T-helper 1 cell treated with Interleukin-12 subunit alpha and Interleukin-12 subunit beta and Interleukin-4 antibody, amounts not matched to agents 30 ng/mL and 1 ng/mL, for 36 hours (primary cell): ENCODE data around the gene FREY1. TPM values are rescaled to one million over a fixed set of nuclear protein-coding genes. Genes with fewer than 3 reads are reported as not detected.
"Not testable (repeated sequence)": the region's sequence is repeated elsewhere in the genome, so short reads cannot be mapped to it uniquely, and the experiment has no call there.

Experiments
- intact Hi-C: fragments of 100-400 bp; cut with micrococcal nuclease; formaldehyde crosslinking; loops from one replicate; pipeline ENCODE4 v1.15.1; 2024
- total RNA-seq: library from RNA; stranded (reverse); gene quantifications from 2 replicates; pipeline ENCODE4 v1.2.3, GENCODE V29; 2022

FREY1 gene
- total RNA-seq, 1 donor from 2014 or later, result 3.4 TPM

GRCh38 chr11:45917286-45917622 is 10.2 kb upstream of the FREY1 start:
- intact Hi-C loops, result loop anchor here (2.0 to 5.0 kb wide), 5 partner anchors 320 to 1725 kb away; partner anchors contain the start of genes CKAP5, DGKZ, MTCH2 and PRDM11

GRCh38 chr11:45915446-45915845 is 8.4 kb upstream of the FREY1 start:
- intact Hi-C loops, result loop anchor here (5.0 kb wide), 4 partner anchors 322 to 1727 kb away; partner anchors contain the start of genes CKAP5, MTCH2 and PRDM11

- intact Hi-C loops, result no loop called here
Observed at GRCh38 chr11:45913942-45914635, 7.0 kb upstream of the FREY1 start.

- intact Hi-C loops, result no loop called here
Observed at GRCh38 chr11:45913514-45913913, 6.4 kb upstream of the FREY1 start.

- intact Hi-C loops, result no loop called here
Observed at GRCh38 chr11:45910623-45911022, 3.6 kb upstream of the FREY1 start.

DNA sequence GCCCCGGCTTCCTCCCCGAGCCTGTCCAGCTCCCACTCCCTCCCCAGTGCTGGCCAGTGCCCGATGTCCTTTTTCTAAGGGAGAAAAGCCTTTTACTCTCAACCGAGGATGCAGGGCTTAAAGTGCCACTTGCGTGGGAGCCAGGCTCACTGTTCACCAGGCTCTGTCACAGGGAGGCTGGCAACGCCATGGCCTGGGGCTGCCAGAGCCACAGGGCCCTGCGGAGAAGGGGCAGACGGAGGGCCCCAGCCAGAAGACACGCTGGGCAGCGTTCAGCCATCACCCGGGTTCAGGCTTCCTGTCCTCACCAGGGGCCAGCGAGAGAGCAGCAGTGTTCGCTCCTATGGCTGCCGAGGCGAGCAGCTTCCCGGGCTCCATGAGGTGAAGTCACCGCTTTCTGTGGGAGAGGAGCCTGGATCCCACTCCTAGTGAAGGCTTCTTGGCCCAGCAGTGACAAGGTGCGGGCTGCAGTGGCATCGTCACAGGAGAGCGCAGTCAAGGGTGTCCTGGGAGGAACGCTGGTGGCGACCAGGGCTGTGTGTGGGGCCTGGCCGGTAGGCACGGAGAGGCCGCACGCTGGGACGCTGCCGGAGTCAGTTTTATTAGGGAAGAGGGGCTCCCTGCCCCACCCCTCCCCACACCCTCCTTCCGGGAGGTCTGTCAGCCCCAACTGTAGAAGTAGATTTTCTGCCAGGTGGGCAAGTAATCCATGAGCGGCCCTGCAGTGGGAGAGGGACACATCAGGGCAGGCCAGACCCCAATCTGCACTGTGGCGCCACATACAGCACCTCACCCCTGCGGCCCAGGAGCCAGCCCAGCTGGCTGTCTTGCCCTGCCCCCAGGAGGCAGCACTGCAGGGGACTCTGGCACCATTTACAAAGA is 2.8 kb upstream of the FREY1 start:
- intact Hi-C loops, result no loop called here

DNA sequence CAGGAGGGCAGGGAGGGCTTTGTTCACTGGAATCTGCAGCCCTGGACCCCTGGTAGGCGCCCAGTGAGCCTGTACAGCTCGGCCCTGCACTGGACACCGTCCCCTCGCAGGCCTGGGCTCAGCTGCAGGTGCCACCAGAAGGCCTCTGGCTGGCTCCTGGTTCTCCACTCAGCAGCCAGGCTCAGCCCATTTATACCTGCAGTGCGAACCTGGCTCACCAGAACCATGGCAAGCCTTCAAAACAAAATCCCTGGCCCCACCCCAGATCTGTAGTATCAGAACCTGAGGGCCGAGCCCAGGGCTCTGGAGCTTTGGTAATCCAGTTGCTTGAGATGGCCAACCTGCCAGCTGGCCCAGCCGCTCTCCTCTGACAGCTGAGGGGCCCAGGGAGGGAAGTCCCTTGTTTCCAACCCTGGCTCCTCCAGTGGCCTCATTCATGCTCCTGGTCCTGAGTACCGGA is 870 bp upstream of the FREY1 start:
- intact Hi-C loops, result no loop called here

DNA sequence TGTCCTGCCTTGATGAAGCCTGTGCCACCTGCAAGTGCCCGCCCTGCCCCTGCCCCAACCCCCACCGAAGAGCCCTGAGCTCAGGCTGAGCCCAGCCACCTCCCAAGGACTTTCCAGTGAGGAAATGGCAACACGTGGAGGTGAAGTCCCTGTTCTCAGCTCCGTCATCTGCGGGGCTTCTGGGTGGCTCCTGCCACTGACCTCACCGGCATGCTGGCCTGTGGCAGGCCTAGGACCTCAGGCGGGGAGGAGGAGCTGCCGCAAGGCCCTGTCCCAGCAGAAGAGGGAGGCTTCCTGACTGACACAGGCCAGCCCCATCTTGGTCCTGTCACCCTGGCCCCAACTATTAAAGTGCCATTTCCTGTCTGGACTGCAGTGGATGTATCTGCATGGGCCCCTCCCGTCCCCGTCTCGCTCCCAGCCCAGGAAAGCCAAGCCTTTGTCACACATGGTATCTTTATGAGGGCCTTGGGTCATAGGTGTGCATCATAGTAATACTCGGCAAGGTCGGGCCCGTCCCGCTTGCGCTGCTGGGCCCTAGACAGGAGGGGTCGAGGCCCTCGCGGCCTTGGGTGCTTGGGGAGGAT is 882 bp downstream of the FREY1 start:
- intact Hi-C loops, result no loop called here

GRCh38 chr11:45905576-45905975 is 1.5 kb downstream of the FREY1 start:
- intact Hi-C loops, result not testable (repeated sequence)

DNA sequence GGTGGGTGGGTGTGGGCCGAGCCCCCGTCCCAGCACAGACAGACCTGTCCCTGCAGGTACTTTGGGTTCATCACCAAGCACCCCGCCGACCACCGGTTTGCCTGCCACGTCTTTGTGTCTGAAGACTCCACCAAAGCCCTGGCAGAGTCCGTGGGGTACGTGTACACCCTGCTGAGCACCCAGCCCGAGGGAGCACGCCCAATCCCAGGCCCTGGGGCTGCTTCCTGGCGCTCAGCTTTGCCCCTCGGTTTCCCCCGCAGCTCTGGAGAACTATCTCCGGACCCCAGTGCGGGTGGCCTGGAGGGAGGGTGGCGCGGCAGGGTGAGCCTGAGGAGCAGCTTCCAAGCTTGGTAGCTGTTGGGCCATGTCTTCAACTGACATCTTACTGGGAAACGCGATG is 2.0 kb downstream of the FREY1 start:
- intact Hi-C loops, result no loop called here

DNA sequence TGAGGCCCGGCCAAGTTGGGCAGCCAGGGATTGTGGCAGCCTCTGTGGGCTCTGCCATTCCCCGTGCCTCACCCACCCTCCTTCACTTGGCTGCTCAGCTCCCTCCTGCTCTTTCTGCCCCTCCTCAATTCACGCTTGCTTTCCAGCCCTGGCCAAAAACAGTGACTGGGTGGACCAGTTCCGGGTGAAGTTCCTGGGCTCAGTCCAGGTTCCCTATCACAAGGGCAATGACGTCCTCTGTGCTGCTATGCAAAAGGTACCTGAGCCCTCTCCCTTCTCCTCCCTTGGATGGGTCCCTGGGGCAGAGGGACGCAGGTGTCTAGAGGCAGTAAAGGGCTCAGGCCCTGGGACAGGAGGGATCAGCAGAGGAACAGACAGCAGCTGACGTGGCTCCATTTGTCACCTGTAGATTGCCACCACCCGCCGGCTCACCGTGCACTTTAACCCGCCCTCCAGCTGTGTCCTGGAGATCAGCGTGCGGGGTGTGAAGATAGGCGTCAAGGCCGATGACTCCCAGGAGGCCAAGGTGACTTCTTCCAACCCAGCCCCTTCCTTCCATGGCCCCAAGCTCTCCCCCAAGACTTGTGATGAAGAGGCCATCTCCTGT is 2.7 kb downstream of the FREY1 start:
- intact Hi-C loops, result no loop called here

GRCh38 chr11:45902452-45903380 is 4.4 kb downstream of the FREY1 start:
- intact Hi-C loops, result no loop called here

DNA sequence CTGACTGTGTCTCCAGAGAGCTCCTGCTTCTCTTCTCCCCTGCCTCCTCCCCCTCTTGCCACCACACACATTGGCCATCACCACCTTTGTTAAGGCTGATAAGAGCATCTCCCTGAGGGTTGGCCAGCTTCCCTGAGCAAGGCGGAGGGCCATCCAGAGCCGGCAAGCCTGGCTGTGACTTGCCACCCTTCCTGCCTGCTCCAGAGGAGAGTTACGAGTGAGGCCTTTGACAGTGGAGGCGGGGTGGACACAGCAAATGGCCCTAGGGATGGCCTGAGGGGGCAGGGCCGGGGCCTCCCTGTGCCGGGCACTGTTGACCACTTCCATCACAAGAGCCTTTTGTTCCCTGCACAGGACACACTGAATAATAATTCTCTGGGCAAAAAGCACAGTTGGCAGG is 5.4 kb downstream of the FREY1 start:
- intact Hi-C loops, result no loop called here

GRCh38 chr11:45900916-45901617 is 6.0 kb downstream of the FREY1 start:
- intact Hi-C loops, result no loop called here

DNA sequence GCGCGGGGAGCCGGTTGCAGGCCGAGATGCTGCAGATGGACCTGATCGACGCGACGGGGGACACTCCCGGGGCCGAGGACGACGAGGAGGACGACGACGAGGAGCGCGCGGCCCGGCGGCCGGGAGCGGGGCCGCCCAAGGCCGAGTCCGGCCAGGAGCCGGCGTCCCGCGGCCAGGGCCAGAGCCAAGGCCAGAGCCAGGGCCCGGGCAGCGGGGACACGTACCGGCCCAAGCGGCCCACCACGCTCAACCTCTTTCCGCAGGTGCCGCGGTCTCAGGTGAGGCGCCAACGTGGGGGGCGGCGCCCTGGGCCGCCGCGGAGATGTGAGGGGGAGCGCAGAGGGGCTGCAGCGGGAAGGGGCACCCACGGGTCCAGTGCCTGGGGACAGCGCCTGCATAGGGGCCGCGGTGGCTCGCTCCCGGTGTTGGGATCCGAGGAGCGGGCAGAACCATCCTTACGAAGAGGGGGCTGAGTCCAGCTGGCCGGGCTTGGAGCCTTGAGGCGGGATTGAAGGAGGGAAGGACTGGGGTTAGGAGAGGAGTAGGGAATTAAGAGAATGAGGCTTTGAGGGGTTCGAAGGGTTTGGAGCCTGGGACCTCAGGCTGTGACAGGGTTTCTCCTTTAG is 6.8 kb downstream of the FREY1 start:
- intact Hi-C loops, result not testable (repeated sequence)

GRCh38 chr11:45899448-45900174 is 7.5 kb downstream of the FREY1 start:
- intact Hi-C loops, result loop anchor here (1.0 kb wide), 2 partner anchors 14 to 19 kb away; partner anchors contain the start of gene MAPK8IP1

- intact Hi-C loops, result loop anchor here (1.0 kb wide), 2 partner anchors 14 to 19 kb away; partner anchors contain the start of gene MAPK8IP1
Observed at GRCh38 chr11:45899086-45899447, 8.0 kb downstream of the FREY1 start.

- intact Hi-C loops, result no loop called here
Observed at GRCh38 chr11:45897556-45897955, 9.5 kb downstream of the FREY1 start.
